GM12801 (cell line): ENCODE data around the gene KDM5D.

ENCODE experiments used
- CTCF ChIP-seq: IDR thresholded peaks from one replicate; pipeline ENCODE4 v1.5.1; 2011; ENCODE audit warnings: control low read depth; ENCODE audit not compliant: insufficient read length; ENCODE audit errors: extremely low read depth

Gene KDM5D

DNA sequence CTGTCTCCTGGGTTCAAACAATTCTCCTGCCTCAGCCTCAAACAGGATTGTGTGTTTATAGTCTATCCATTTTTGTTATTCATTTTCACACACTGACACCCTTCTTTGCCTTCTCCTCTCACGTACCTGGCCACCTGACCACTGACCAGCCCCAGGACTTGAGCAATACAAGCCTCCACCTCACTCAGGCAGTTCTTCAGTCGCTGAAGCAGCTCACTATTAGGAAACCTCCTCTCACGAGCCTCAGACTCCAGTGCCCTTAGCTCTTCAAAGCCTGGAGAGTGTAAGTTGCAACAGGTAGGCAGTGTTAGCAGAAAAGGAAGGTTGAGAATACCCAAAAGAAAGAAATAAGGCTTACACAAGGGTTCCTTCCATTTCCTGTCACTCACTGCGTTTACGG is 29.3 kb downstream of the KDM5D start:
- TF ChIP-seq CTCF: no peak

DNA sequence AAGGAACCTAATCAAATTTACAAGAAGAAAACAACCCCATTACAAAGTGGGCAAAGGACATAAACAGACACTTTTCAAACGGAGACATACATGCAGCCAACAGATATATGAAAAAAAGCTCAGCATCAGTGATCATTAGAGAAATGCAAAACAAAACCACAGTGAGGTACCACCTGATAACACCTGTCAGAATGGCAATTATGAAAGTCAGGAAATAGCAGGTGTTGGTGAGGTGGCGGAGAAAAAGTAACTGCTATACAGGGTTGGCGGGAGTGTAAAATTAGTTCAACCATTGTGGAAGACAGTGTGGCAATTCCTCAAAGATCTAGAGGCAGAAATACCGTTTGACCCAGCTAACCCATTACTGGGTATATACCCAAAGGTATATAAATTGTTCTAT is 31.1 kb downstream of the KDM5D start:
- no peak for TF ChIP-seq CTCF

DNA sequence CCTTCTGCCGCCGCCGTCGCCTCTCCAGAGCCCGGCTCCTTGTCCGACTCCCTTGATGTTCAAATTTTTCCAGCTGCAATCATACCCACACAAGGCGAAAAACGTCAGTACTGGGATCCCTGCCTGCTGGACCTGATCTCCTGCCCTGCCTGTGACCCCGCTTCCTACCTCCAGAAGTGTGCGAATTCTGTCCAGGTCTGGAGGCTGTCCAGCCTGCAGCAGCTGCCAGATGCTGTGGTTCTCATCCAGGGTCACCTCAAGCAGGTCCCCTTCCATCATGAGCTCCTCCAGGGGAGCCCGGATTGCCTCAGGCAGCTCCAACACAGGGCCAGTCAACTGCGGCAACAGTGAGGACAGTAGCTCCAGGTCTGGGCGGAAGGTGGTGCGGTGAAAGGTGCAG is 38.3 kb downstream of the KDM5D start:
- no peak for TF ChIP-seq CTCF

DNA sequence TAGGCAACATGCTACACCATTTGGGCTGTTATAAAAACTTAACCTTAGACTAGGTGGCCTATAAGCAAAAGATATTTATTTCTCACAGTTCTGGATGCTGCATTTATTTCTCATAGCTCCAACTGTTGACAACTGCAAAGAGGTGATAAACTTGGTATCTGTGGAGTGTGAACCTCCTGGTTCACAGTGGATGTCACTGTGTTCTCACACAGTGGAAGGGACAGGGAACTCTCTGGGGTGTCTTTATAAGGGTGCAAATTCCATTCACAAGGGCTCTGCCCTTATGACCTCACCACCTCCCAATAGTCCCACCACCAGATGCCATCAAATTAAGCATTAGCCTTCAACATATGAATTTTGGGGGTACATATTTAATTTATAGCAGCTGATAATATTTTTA is 46.0 kb downstream of the KDM5D start:
- no peak for TF ChIP-seq CTCF

GRCh38 chrY:19680821-19681220 is 63.7 kb downstream of the KDM5D start:
- TF ChIP-seq CTCF: no peak
